ENCODE data around the gene CELA2A. TPM values are rescaled to one million over a fixed set of nuclear protein-coding genes. Genes with fewer than 3 reads are reported as not detected.

The CELA2A gene
- total and polyA plus RNA-seq, 2 of the 13 experiments (the other 11 are each of a cell fraction or from before 2014, with no cell fraction given): not detected

GRCh38 chr1:15459771-15460707, 3.5 kb downstream of the CELA2A start:
- 29% methylated on average over 10 of the region's 10 CpGs for WGBS (ENCODE audit: low lambda C conversion rate)
- ChIA-PET POLR2A (no interaction called here), CTCF (ENCODE audit: low intra/inter-chr PET ratio, low total read pairs) (no interaction called here)
- no TSS peak for BruUV-seq (replicated peaks)
- H3K9me3 ChIP-seq (ENCODE audit: low read length): no peaks in the 10 kb centered on the region
- TF ChIP-seq SOX13 (IDR thresholded peaks at IDR 0.05) (no peak), SOX13 (CRISPR knock-in tag; conservative IDR thresholded peaks at IDR 0.05 in 1 of 2, IDR thresholded peaks at IDR 0.05 in 1 of 2) (no peak), HIC2 (CRISPR knock-in tag; IDR thresholded peaks at IDR 0.05; ENCODE audit: low read depth) (no peak), ZNF44 (CRISPR knock-in tag; IDR thresholded peaks at IDR 0.05) (no peak), ZNF232 (CRISPR knock-in tag; IDR thresholded peaks at IDR 0.05; ENCODE audit: borderline replicate concordance) (no peak), ZNF329 (CRISPR knock-in tag; IDR thresholded peaks at IDR 0.05; ENCODE audit: low read depth) (no peak), ZNF672 (CRISPR knock-in tag; IDR thresholded peaks at IDR 0.05) (no peak), DR1 (CRISPR knock-in tag; IDR thresholded peaks at IDR 0.05) (no peak), ZNF205 (CRISPR knock-in tag; IDR thresholded peaks at IDR 0.05) (no peak), KIAA2018 (CRISPR knock-in tag; IDR thresholded peaks at IDR 0.05; ENCODE audit: borderline replicate concordance) (no peak), NFYC (CRISPR knock-in tag; IDR thresholded peaks at IDR 0.05) (no peak), GPN1 (CRISPR knock-in tag; IDR thresholded peaks at IDR 0.05; ENCODE audit: borderline replicate concordance) (no peak), NFIB (CRISPR knock-in tag; IDR thresholded peaks at IDR 0.05; ENCODE audit: borderline replicate concordance) (no peak)
- in situ Hi-C loops (cut with HindIII; ENCODE audit: extremely low pct_ligation_motif_present, low pct_unique_long_range_greater_than_20kb) (no loop called here), intact Hi-C loops (cut with micrococcal nuclease; ENCODE audit: unreplicated experiment) (no loop called here)
- FAIRE-seq (no peak), ATAC-seq (no peak), DNase-seq (ENCODE audit: low spot score) (no peak)
- no peaks in the 10 kb centered on the region for H3K36me3 ChIP-seq (replicated peaks in 1 of 2; ENCODE audit: control insufficient read depth in 1 of 2, insufficient read depth in 2 of 2, low read length in 2 of 2)
- H3K27ac ChIP-seq (ENCODE audit: extremely low read length, insufficient read depth, low read length): no peak overlapping the region
- no peak overlapping the region for H3K4me2 ChIP-seq (ENCODE audit: low read depth, low read length)
- peaks cover 20% of the 10 kb centered on the region for H3K4me1 ChIP-seq (ENCODE audit: insufficient read depth, low read length)
- H3K4me3 ChIP-seq (replicated peaks in 1 of 3; ENCODE audit: insufficient read depth in 1 of 3, low read depth in 2 of 3, low read length in 3 of 3): no peak overlapping the region
- H3K27me3 ChIP-seq (ENCODE audit: control insufficient read depth in 1 of 2, insufficient read depth in 2 of 2, low read length in 2 of 2): peaks cover 0 to 1% of the 10 kb centered on the region in 2 experiments; a peak in 2 of 5 replicates
- no peaks in the 10 kb centered on the region for H3K79me2 ChIP-seq (ENCODE audit: insufficient read depth, low read length)
- H2AFZ ChIP-seq (ENCODE audit: low read length): no peak overlapping the region
- H4K20me1 ChIP-seq (ENCODE audit: insufficient read depth, low read length): no peaks in the 10 kb centered on the region
- no peak overlapping the region for H3K9ac ChIP-seq (ENCODE audit: insufficient read depth, low read depth, low read length)

Measured in HepG2 (cell line).